HG03103 (cell line): ENCODE data around the gene CREG1.
A peak's percentile ranks its signal among the peaks of the same experiment; 100 is the strongest.
"Not testable (repeated sequence)": the region's sequence is repeated elsewhere in the genome, so short reads cannot be mapped to it uniquely, and the experiment has no call there.

Source experiments
- ATAC-seq: cut with Tn5 transposase; IDR thresholded peaks from one replicate; pipeline ENCODE4 v1.9.1; 2021; ENCODE audit warnings: low read depth; ENCODE audit not compliant: unreplicated experiment

The CREG1 gene

DNA sequence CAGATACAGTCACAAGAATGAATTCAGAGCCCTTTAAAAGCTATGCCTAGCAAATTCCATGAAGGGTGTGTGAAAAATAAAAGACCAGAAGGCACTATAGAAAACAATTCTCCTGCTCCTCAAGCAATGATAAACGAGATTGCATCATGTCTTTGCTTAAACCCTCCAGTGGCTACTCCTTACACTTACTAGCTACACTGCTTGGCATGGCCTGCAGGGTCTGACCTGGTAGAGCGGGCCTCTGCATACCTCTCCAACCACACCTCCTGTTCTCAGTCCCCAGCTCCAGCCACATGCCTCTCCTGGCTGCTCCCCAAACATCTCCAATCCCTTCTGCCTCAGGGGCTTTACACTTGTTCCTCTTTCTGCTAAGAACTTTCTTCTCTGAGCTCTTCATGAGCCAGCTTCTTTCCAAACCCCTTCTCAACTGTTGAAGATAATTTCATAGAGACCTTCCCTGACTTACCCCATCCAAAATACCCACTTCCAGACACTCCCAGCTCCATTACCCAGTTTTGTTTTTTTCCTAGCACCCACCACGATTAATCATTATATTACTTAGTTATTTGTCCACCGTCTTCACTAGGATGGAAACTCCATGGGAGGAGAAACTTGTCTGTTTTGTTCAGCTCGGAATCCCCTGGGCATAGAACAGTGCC, 11.2 kb upstream of the CREG1 start:
- ATAC-seq = no peak

DNA sequence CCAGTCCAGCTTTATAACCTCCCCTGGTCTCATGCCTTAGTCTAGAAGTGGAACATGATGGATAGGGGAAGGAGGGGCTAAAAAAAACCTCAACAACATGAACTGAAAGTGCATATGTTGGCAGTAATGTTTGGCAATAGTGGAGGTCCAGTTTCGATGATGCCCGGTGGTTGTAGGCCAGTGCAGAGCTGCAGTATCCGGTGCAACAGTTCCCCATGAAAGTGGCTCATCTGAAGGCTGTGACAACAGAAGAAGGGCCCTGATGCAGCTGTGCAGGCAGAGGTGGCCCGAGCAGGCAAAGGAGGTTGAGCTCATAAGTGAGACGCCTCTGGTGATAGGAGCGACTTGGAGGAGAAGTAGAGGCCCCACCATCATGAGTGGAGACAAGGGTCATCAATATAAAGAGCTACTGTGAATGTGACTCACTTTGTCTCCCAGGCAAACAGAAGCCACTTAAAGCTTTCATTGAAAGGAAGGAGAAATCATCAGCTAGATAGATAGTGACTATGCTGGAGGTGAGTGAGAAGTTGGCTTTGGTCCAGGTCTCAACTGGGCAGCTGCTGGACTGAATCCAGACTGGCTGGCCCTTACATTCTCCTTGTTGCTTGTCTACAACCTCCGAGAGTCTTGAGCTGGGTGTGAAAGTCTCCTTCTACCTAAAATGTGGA, 10.2 kb upstream of the CREG1 start:
- ATAC-seq = no peak

DNA sequence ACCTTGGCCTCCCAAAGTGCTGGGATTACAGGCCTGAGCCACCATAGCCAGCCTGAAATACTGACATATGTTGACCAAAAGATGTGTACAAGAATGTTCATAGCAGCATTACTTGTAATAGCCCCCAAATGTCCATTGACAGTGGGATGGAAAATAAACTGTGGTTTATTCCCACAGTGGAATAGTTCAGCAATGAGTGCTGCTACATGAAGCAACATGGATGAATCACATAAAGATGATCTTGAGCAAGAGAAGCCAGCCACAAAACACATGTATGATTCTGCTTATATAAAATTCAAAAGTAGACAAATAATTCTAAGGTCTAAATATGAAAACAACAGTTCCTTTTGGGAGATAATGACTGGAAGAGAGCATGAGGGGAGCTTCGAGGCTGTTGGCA, 9.1 kb upstream of the CREG1 start:
- no peak for ATAC-seq

DNA sequence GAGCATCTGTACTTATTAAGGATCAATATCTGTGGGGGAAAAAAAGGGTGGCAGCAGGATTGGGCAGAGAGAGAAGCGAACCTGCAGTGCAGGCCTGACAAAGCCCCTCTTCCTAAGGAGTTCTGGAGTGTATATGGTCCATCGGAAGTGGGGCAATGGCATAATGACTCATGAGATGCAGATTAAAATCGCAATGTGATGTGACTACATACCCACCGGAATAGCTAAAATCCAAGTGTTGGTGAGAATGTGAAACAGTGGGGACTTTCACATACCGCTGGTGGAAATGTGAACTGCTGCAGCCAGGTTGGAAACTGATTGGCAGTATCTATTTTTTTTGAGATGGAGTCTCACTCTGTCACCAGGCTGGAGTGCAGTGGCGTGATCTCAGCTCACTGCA, 8.2 kb upstream of the CREG1 start:
- ATAC-seq = no peak

DNA sequence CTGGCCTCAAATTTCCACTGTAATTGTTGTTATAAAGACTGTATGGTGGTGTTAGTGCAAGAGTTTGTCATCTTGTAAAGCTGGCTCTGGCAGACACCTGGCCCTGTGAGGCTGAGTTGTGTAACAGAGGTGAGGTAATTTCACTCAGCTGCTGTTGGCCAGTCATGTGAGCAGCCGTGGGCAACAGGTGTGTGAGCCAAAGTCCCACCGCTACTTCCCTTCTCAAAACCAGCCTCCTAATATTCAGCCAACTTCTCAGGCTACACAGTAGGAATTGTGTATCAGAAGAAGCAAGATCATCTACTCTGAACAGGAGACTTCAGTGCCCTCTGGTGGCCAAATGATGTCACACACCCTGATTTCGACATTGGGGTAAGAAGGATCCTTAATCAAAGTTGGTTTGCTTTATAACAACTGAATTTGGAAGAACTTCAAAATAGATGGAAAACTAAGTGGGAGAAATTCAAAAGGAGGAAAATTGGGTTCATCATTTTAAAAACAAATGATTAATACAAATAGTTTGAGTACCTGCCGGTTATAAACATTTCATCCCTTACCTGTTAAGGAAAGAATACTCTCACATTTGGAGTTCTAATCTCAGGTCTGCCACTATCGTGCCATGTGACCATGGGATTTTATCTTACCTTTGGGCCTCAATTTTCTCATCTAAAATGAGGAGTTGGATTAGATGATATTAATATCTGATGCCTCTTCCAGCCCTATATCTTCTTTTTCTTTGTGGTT, 2.6 kb upstream of the CREG1 start:
- no peak for ATAC-seq

DNA sequence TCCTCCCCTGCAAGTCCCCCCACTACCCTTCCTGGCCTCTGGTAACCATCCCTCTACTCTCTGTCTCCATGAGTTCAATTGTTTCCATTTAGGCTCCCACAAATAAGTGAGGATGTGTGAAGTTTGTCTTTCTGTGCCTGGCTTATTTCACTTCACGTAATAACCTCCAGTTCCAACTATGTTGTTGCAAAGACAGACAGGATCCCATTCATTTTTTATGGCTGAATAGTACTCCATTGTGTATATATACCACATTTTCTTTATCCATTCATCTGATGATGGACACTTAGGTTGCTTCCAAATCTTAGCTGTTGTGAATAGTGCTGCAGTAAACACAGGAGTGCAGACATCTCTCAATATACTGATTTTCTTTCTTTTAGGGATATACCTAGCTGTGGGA, 1.5 kb upstream of the CREG1 start:
- not testable (repeated sequence) for ATAC-seq

DNA sequence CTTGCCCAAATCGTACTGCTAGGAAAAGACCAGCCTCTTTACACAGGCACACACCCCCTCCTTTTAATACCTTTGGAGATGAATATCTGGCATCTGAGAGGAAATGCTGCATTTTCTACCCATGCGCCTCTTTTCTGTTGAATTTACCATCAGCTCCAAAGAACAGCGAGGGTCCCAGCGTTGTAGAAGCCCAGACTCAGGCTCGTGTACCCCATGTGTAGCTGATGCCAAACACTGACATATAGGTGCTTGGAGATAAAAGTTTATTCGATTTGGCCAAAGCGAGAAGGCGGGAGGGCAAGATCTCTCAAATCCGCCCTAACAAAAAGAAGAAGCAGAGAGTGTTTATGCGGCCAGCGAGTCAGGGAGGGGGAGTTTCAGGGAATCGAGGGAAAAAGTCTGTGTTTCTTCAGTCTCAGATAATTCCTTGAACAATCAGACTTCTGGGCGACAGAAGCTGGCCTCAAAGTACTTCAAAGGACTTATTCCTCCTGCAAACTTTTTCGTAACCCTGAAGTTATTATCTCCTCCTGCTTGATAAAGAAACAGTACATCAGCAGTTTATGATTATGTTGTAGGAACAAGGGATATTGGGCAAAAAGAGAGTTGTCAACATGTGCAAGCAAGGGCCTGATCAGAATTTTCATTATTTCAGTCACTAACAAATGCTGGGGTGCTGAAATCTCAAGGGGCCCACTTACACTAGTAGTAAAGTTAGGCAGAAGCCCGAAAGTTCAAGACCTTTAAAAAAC, 642 bp upstream of the CREG1 start:
- peak; percentile 11 for ATAC-seq

DNA sequence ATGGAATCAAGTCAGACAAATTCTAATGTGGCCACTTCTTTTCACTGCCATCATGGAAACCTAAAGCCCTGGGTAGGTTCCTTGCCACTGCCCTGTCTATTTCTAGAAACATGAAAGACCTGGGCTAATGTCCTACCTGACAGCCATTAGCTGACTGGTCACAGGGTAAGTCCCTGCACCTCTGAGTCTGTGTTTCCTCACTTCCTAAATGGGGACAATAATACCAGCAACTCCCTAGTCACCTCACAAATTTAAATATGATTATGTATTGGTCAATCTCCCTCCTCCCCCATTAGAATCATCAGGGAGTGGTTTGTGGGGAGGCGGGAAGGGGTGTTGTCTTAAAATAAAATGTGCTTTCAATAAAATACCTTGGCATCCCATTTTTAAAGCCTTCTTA, 2.2 kb downstream of the CREG1 start:
- no peak for ATAC-seq

DNA sequence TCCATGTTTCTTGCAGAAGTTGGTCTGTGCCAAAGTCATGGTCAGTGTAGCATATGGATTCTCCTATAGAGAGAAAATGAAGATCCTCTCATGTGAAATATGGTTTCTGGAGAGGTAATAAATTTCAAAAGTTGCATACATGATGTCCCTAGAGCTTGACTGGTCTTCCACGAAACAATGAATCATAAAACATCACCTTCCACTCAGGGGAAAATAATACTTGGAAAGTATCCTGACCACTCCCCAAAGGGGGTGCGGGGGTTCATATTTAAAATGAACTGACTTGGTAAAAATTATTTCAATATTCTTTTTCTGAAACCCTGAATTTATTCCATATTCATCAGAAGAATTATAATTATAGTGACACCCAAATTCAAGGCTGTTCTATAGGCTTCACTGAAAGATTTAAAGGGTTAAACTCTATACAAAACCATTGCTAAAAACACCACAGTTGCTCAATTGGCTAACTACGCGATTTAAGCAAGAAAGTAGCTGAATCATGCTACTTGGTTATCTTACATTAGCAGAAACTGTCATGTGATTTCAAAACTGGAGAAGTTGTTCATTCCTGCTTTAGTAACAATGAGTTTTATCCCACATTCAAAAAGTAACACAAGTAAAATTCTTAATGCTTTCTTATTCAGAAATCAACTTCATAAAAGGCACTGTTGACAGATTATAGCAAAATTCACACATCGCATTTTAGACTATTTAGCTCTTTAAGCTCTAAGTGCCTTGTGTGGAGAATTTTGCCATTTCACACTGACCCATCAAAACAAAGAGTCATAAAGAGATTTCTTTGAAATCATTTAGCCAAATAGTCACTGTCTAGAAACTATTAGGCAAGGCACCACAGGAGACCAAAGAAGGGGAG, 5.3 kb downstream of the CREG1 start:
- ATAC-seq = no peak

DNA sequence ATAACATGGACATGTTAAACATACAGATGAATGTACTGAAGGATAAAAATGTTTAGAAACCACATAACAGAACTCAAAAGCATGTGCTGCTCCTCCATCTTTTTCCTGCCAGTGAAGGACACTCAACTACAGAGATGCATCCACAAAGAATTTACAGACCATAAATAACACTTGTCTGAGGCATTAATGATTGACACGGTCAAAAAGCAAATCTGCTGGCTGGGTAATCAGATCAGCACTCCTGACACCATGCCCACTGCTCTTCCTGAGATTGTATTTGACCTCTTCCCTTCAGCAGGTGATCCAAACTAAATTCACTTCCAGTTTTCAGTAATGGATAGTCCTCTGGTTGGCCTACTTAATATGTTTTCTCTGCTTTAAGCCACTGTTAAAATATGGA, 6.6 kb downstream of the CREG1 start:
- no peak for ATAC-seq

DNA sequence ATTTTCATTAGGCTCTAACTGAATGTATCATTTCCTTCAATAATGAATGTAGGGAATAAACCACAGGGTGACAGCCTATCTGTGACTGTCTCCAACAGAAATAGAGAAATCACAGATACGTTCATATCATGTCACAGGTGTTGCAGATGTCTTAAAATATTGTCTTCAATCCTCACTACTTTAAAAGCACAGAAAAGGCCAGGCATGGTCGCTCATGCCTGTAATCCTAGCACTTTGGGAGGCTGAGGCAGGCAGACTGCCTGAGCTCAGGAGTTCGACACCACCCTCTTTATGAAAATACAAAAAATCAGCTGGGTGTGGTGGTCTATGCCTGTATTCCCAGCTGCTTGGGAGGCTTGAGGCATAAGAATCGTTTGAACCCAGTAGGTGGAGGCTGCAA, 8.2 kb downstream of the CREG1 start:
- no peak for ATAC-seq

DNA sequence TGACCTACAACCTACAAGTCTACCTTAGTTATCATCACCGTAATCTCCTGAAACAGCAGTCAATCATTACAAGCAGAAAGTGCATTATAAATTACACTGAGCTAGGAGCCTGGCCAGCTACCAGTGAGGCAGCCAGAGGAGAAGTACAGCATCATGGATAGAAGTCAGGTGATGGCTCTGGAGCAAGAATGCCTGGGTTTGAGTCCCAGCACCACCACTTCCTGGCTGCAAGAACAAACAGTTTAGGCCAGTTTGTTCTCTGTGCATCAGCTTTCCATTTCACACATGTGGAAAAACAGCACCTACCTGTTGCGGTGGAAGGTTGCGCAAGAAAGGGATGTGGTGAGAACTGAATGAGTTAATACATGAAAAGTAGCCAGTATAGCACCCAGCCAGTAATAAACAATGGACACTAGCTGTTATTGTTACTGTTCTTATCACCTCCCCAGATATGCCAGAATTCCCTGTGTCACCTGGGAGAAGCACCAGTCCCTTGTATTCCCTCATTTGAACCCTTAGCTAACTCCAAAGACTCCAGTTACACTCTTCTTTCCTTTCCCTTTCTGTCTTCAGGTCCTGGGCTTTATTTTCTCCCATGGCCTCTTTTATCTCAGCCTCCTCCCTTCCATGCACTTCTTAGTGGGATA, 9.0 kb downstream of the CREG1 start:
- no peak for ATAC-seq

DNA sequence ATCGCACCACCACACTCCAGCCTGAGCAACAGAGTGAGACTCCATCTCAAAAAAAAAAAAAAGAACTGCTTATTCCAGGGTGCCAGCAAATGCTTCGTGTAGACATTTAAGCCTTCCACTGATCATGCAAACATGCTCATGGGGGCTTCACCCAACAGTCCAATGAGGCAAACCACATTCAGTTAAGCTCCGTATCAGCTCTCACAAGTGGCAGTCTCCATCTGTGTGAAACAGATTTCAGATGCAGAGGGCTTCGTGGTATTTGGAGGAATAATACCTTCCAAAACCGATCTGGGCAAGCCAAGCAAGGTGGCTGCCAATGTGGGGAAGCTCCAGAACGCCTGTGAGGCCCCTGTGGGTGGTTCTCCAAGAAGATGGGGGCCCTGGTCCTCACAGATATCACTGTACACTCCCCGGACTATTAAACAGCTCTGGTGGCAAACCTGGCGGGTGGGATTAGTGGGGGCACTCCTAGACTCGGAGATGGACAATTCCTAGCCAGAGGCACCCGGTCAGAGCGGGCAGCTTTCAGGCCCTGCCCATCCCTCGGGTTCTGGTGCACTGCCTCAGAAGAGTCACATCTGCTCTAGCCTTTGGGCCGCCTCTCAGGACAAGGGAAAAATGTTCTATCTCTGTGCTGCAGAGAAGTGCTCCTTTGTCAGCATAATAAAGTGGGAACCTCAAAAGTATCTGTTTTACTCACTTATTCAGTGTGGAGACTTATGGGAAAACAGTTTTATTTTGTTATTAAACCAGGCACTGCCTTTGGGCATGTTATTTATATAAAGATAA, 10.2 kb downstream of the CREG1 start:
- ATAC-seq = no peak

DNA sequence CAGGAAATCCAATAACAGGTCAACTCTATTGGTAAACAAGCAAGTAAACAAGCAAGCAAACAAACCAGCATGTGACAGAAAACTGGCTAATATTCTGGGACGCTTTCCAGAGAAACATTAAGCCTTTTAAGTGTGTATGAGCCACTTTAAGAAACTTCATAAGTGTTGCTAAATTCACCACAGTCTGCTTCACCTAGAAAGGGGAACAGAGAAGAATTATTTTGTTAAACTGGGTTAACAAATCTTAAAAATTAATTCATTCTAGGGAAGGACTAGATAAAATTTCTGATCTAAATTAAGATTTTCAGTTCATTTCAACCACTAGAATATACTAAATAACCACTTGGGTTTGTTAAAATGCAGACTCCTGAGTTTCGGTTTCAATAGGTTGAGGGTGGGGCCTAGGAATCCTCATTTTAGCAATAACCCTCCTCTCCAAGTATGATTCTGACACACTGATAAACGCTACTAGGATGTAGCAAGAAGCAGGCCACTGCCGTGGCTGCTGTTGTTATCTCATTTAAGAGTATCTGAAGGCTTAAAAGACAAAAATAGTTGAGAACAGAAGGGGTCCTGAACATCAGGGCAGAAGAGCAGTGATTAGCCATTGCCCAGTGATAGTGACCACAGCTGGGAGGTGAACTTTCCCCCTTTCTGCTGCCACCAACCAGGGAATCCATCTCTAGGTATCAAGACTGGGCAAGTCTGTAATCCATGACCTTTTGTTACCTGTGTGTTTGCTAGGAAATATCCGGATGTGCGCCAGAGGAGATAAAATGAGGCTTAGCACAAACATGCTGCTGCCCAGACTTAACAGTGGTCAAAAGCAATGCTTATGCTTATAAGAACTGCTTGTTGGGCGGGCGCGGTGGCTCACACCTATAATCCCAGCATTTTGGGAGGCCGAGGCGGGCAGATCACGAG, 11.2 kb downstream of the CREG1 start:
- no peak for ATAC-seq

DNA sequence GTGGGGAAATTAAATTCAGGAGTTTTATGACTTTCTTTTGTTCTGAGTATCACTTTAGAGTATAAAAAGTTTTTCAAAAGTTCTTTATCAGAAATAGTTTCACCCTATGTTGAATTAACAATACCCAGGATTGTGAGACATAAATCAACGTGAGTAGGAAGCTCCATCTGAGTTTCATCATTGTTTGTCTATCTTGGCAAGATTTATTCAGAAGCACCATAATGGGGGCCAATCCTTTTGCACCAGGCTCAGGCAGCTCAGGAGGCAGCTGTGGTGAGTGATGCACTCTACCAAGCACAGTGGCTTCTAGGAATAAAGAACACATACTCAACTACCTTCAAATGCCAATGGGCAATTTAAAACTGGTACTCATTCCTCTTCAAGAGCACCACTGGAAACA, 12.0 kb downstream of the CREG1 start:
- no peak for ATAC-seq

DNA sequence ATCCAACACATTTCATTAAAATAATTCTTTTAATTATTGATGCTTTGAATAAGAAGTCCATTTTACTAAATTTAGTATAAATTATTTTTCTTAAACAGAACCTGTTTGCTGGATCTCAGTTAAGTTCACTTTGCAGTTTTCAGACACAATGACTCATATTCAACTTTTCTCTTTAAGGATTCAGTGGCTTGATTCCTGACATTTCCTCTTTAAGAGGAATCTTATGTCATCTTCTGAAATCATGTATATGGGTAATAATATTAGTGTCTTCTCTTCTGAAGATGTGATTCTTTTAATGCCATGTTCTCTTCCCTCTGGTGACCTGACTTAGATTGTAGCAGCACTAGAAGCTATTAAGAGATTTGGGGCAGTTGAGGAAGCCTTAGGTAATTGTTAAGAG, 12.6 kb downstream of the CREG1 start:
- no peak for ATAC-seq

DNA sequence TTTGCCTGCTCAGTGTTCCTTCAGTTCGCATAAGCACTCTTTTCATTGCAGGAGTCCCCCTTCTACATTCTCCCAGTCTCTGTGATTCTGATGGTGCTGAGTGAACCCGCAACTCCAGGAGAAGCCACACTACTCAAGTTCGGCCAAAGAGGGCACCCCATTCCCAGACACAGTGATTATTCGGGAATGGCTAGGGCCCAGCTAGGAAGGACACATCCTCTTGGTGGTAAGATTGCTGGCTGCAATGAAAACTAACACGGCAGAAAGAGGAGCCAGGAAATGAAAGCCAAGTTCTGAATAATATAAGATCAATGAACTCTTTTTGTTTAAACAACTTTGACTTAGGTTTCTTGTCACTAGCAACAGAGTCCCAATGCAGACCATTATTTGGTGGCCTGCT, 14.9 kb downstream of the CREG1 start:
- ATAC-seq = no peak

DNA sequence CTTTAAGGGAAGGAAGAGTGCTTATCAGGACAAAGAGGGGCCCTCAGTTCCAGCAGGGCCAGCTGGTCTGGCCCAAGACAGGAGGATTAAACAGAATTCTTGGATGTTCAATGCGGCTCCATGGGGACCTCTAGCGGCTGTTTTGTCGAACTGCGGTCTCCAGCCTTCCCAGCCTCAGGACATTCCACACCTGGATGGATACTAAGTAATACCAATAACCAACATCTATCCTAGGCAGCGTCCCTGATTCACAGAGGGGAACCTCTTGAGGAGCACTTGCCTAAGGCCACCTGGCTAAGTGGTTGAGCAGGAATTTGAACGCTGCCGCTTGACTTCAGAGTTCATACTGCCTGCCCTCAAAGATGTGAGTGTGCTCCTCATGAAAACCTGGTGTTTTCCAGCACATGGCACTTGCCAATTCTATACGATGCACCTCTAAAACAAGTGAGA, 19.7 kb downstream of the CREG1 start:
- no peak for ATAC-seq
